HUES64 (cell line): ENCODE results near the gene SRRM4.

Source experiments
- H3K27ac ChIP-seq: 2 replicates; pipeline ENCODE4 v1.7.0; 2013; ENCODE audit warnings: low read depth, low read length, inconsistent platforms
- H3K27me3 ChIP-seq: 2 replicates; pipeline ENCODE4 v1.6.1; 2013; ENCODE audit warnings: mild to moderate bottlenecking, low read length; ENCODE audit not compliant: insufficient read depth
- H3K36me3 ChIP-seq: 2 replicates; pipeline ENCODE4 v1.6.1; 2013; ENCODE audit warnings: mild to moderate bottlenecking, low read length; ENCODE audit not compliant: insufficient read depth
- H3K4me1 ChIP-seq: 2 replicates; pipeline ENCODE4 v1.6.1; 2013; ENCODE audit warnings: mild to moderate bottlenecking, low read length, moderate library complexity; ENCODE audit not compliant: insufficient read depth
- H3K4me3 ChIP-seq: 2 replicates; pipeline ENCODE4 v1.5.1; 2013; ENCODE audit warnings: mild to moderate bottlenecking, low read length, moderate library complexity
- H3K9ac ChIP-seq: 2 replicates; pipeline ENCODE4 v1.6.1; 2013; ENCODE audit warnings: mild to moderate bottlenecking, low read depth, low read length
- H3K9me3 ChIP-seq: 2 replicates; pipeline ENCODE4 v1.6.1; 2013; ENCODE audit warnings: low read depth, low read length; ENCODE audit not compliant: insufficient read depth
- WGBS: fragments of 150-250, 120-280 bp; methylation state at CpG from one replicate; pipeline ENCODE4 v1.1.7; 2013; ENCODE audit warnings: missing lambda C conversion rate; 5-methylcytosine and 5-hydroxymethylcytosine counted together

Gene SRRM4

GRCh38 chr12:119036878-119037825, 55.8 kb downstream of the SRRM4 start:
- Histone ChIP-seq H3K27me3 (no peaks in the 10 kb centered on the region), H3K36me3 (no peaks in the 10 kb centered on the region), H3K27ac (no peak overlapping the region), H3K4me3 (no peak overlapping the region), H3K9ac (no peak overlapping the region), H3K9me3 (no peaks in the 10 kb centered on the region), H3K4me1 (no peaks in the 10 kb centered on the region)
- WGBS: 67% methylated on average over 15 of the region's 17 CpGs

DNA sequence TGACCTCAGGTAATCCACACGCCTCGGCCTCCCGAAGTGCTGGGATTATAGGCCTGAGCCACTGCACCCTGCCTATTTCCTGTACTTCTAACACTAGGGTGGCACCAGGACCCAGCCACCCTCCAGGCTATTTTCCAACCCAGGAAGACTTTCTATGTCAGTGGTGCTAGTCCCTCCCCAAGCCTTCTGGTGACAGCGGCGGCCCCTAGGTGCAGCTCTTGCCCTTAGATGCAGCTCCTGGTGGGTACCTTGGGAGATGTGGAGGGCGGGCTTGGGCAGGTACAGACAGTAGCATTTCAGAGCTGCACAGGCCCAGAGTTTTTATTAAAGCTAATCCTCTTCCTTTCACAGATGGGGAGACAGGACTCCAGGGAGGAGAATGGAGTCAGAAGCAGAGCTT, 62.8 kb downstream of the SRRM4 start:
- H3K36me3 ChIP-seq: no peaks in the 10 kb centered on the region
- H3K27me3 ChIP-seq: no peaks in the 10 kb centered on the region
- no peak overlapping the region for H3K4me3 ChIP-seq
- H3K9ac ChIP-seq: no peak overlapping the region
- no peaks in the 10 kb centered on the region for H3K4me1 ChIP-seq
- H3K9me3 ChIP-seq: no peaks in the 10 kb centered on the region
- 92% methylated on average over 6 of the region's 6 CpGs for WGBS
- H3K27ac ChIP-seq: no peak overlapping the region

- no peaks in the 10 kb centered on the region for H3K36me3 ChIP-seq
- no peak overlapping the region for H3K9ac ChIP-seq
- H3K27me3 ChIP-seq: no peaks in the 10 kb centered on the region
- H3K4me3 ChIP-seq: no peak overlapping the region
- no peak overlapping the region for H3K27ac ChIP-seq
- no peaks in the 10 kb centered on the region for H3K9me3 ChIP-seq
- 92% methylated on average over 2 of the region's 2 CpGs for WGBS
- H3K4me1 ChIP-seq: no peaks in the 10 kb centered on the region
These were observed 66.3 kb downstream of the SRRM4 start for GRCh38 chr12:119047641-119048040.

GRCh38 chr12:119050663-119051062, 69.3 kb downstream of the SRRM4 start:
- no peaks in the 10 kb centered on the region for H3K9me3 ChIP-seq
- no peak overlapping the region for H3K4me3 ChIP-seq
- no peak overlapping the region for H3K27ac ChIP-seq
- H3K36me3 ChIP-seq: no peaks in the 10 kb centered on the region
- no peak overlapping the region for H3K9ac ChIP-seq
- H3K4me1 ChIP-seq: no peaks in the 10 kb centered on the region
- H3K27me3 ChIP-seq: no peaks in the 10 kb centered on the region

DNA sequence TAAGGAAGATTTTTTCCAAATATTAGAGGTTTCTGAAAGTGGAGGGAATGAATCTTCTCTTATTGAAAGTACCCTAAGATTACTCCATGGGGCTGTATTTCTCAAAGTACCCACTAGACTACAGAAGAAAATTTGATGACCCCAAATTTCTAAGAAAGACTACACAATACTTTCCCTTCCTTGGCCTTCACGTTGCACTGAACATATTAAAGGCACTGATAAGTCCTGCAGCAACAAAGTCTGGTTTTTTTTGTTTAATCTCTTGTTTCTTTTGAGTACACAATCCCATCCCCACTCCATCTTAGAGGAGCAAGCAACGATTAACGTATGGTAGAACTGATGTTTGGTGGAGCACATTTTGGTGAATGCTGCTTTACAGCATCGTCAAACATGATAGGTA, 70.1 kb downstream of the SRRM4 start:
- Histone ChIP-seq H3K9me3 (no peaks in the 10 kb centered on the region), H3K4me1 (no peaks in the 10 kb centered on the region), H3K27me3 (no peaks in the 10 kb centered on the region), H3K27ac (no peak overlapping the region), H3K4me3 (no peak overlapping the region), H3K9ac (no peak overlapping the region), H3K36me3 (no peaks in the 10 kb centered on the region)
- 92% methylated on average over 3 of the region's 4 CpGs for WGBS

DNA sequence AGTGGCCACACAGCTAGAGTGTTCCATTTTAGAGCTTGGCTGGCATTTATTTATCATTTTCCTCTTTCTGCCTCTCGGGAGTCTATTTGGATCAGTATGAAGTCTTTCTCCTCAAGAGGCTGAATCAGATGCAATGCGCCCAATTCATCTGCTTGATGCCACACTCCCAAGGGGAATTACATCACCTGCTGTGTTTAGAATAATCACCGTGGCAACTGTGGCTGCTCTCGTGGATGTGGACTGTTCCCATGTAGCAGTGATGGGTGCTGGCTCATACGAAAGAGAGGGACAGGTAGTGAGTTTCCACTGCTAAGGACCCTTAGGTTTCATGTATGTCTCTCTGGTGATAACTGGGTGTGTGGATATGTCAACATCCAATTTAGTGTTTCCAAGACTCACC, 70.7 kb downstream of the SRRM4 start:
- Histone ChIP-seq H3K27ac (no peak overlapping the region), H3K4me3 (no peak overlapping the region), H3K4me1 (no peaks in the 10 kb centered on the region), H3K36me3 (no peaks in the 10 kb centered on the region), H3K9me3 (no peaks in the 10 kb centered on the region), H3K27me3 (no peaks in the 10 kb centered on the region), H3K9ac (no peak overlapping the region)
- 94% methylated on average over 5 of the region's 5 CpGs for WGBS

- H3K4me3 ChIP-seq: no peak overlapping the region
- H3K4me1 ChIP-seq: no peaks in the 10 kb centered on the region; the same call in 1 of the 2 replicates
- WGBS: 84% methylated on average over 3 of the region's 3 CpGs
- H3K27ac ChIP-seq: no peak overlapping the region
- no peaks in the 10 kb centered on the region for H3K27me3 ChIP-seq
- H3K9ac ChIP-seq: no peak overlapping the region
- no peaks in the 10 kb centered on the region for H3K9me3 ChIP-seq
- no peaks in the 10 kb centered on the region for H3K36me3 ChIP-seq
These were observed 74.6 kb downstream of the SRRM4 start for GRCh38 chr12:119055977-119056376.

- Histone ChIP-seq H3K27ac (no peak overlapping the region), H3K9me3 (no peaks in the 10 kb centered on the region), H3K27me3 (no peaks in the 10 kb centered on the region), H3K36me3 (no peaks in the 10 kb centered on the region), H3K4me1 (no peaks in the 10 kb centered on the region; the same call in 1 of the 2 replicates), H3K4me3 (no peak overlapping the region), H3K9ac (no peak overlapping the region)
- 42% methylated on average over 14 of the region's 16 CpGs for WGBS
These were observed 79.8 kb downstream of the SRRM4 start for GRCh38 chr12:119060847-119061796.

DNA sequence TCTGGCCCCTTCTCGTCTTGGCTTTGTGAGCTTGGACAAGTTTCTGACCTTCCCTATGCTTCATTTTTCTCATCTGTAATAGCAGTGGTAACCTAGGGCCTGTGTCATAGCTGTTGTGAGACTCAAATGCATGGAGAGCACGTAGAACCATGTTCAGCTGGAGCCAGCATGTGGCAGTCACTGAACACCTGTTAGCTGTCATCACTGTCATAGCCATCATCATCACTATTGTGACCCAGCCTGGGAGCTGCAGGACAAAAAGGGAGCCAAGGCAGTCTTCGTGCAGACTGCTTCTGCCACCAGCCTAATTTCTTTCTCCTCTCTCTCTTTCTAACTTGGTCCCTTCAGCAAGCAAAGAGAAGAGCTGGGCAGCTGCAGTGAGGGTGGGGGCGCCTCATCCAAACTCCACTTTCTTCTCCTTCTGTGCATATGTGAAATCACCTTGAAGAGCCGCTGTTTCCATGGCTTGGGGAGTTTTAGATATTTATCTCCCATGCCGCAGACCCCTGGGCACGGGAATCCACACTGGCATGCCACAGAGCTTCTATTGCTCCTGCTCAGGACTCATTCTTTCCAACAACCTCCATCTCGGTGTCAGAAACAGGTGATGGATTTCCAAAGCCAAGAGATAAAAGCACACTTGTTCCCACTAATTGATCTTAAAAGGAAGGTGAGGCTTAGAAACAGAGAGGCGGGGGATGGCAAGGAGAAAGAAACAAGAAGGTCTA, 87.0 kb downstream of the SRRM4 start:
- Histone ChIP-seq H3K4me3 (no peak overlapping the region), H3K9me3 (no peaks in the 10 kb centered on the region), H3K9ac (no peak overlapping the region; the same call in 1 of the 2 replicates), H3K36me3 (no peaks in the 10 kb centered on the region), H3K4me1 (peaks cover 12% of the 10 kb centered on the region), H3K27me3 (peaks cover 9% of the 10 kb centered on the region; the same call in 1 of the 2 replicates), H3K27ac (no peak overlapping the region)
- 82% methylated on average over 8 of the region's 9 CpGs for WGBS

GRCh38 chr12:119069147-119069642, 87.9 kb downstream of the SRRM4 start:
- H3K4me3 ChIP-seq: no peak overlapping the region
- H3K9ac ChIP-seq: no peak overlapping the region
- H3K4me1 ChIP-seq: peaks cover 12% of the 10 kb centered on the region
- 39% methylated on average over 8 of the region's 8 CpGs for WGBS
- H3K9me3 ChIP-seq: no peaks in the 10 kb centered on the region
- H3K27ac ChIP-seq: no peak overlapping the region
- peaks cover 9% of the 10 kb centered on the region; the same call in 1 of the 2 replicates for H3K27me3 ChIP-seq
- H3K36me3 ChIP-seq: no peaks in the 10 kb centered on the region
